Neuronal stem cell (in vitro differentiated cells): ENCODE measurements around the gene FBXW11.

Experiments
- DNase-seq: peaks from one replicate; pipeline ENCODE4 v3.0.0-alpha.2; 2013; ENCODE audit warnings: low spot score
- H2AFZ ChIP-seq: one replicate; pipeline ENCODE4 v1.6.1; 2013; ENCODE audit warnings: mild to moderate bottlenecking, low read length, inconsistent platforms
- H2AK5ac ChIP-seq: 2 replicates; pipeline ENCODE4 v1.6.1; 2013; ENCODE audit warnings: low read depth, mild to moderate bottlenecking, inconsistent platforms, low read length, moderate library complexity, mixed read lengths
- H2BK120ac ChIP-seq: 2 replicates; pipeline ENCODE4 v1.6.1; 2013; ENCODE audit warnings: low read depth, mild to moderate bottlenecking, inconsistent platforms, low read length, moderate library complexity, mixed read lengths
- H2BK12ac ChIP-seq: one replicate; pipeline ENCODE4 v1.6.1; 2013; ENCODE audit warnings: low read length, inconsistent platforms
- H2BK15ac ChIP-seq: 2 replicates; pipeline ENCODE4 v1.6.1; 2013; ENCODE audit warnings: mild to moderate bottlenecking, low read length, inconsistent platforms, mixed read lengths
- H2BK5ac ChIP-seq: one replicate; pipeline ENCODE4 v1.6.1; 2013; ENCODE audit warnings: inconsistent platforms, mild to moderate bottlenecking, low read length, moderate library complexity
- H3K14ac ChIP-seq: one replicate; pipeline ENCODE4 v1.6.1; 2013; ENCODE audit warnings: low read length, inconsistent platforms
- H3K18ac ChIP-seq: 2 replicates; pipeline ENCODE4 v1.6.1; 2013; ENCODE audit warnings: low read length, inconsistent platforms
- H3K23ac ChIP-seq: 2 replicates; pipeline ENCODE4 v1.6.1; 2013; ENCODE audit warnings: low read depth, mild to moderate bottlenecking, mixed read lengths, low read length, inconsistent platforms; ENCODE audit not compliant: poor library complexity
- H3K27ac ChIP-seq: replicated peaks from 3 replicates; pipeline ENCODE4 v1.5.1; 2013; ENCODE audit warnings: low read length, inconsistent platforms
- H3K27me3 ChIP-seq, 3 experiments: 2 replicates each; pipeline ENCODE4 v1.6.1; 2013; ENCODE audit warnings: low read length in 3 of 3, mild to moderate bottlenecking in 2 of 3, inconsistent platforms in 1 of 3, low read depth in 1 of 3, mixed read lengths in 1 of 3, moderate library complexity in 1 of 3; ENCODE audit not compliant: control insufficient read depth in 3 of 3, insufficient read depth in 3 of 3
- H3K36me3 ChIP-seq, 2 donors: replicated peaks in 1 of 2; 2 replicates each; pipeline ENCODE4 v1.6.1; 2013; ENCODE audit warnings: low read length in 2 of 2; ENCODE audit not compliant: control insufficient read depth in 2 of 2, insufficient read depth in 2 of 2
- H3K4ac ChIP-seq: 2 replicates; pipeline ENCODE4 v1.6.1; 2013; ENCODE audit warnings: inconsistent platforms, mild to moderate bottlenecking, low read length, moderate library complexity
- H3K4me1 ChIP-seq, 2 donors: 1 replicate in 1 of 2; 2 replicates in 1 of 2; pipeline ENCODE4 v1.6.1; 2013; ENCODE audit warnings: low read length in 2 of 2, low read depth in 1 of 2; ENCODE audit not compliant: control insufficient read depth in 2 of 2, insufficient read depth in 1 of 2
- H3K4me2 ChIP-seq: one replicate; pipeline ENCODE4 v1.6.1; 2013; ENCODE audit warnings: mild to moderate bottlenecking, low read length, inconsistent platforms; ENCODE audit not compliant: insufficient read depth, poor library complexity, severe bottlenecking
- H3K4me3 ChIP-seq, 2 donors: 2 replicates each; pipeline ENCODE4 v1.5.1; 2013; ENCODE audit warnings: low read length in 2 of 2, mild to moderate bottlenecking in 2 of 2, inconsistent platforms in 1 of 2, moderate library complexity in 1 of 2
- H3K79me1 ChIP-seq: one replicate; pipeline ENCODE4 v1.6.1; 2013; ENCODE audit warnings: low read depth, mild to moderate bottlenecking, inconsistent platforms, low read length, moderate library complexity
- H3K9ac ChIP-seq: one replicate; pipeline ENCODE4 v1.6.1; 2013; ENCODE audit warnings: mild to moderate bottlenecking, low read depth, low read length, inconsistent platforms; ENCODE audit not compliant: poor library complexity
- H3K9me3 ChIP-seq, 2 donors: replicated peaks in 1 of 2; 2 replicates each; pipeline versions ENCODE3 to v1.6.1; 2013; ENCODE audit warnings: low read length in 2 of 2, mild to moderate bottlenecking in 2 of 2, inconsistent platforms in 1 of 2, low read depth in 1 of 2, mixed read lengths in 1 of 2, moderate library complexity in 1 of 2; ENCODE audit not compliant: control insufficient read depth in 2 of 2, insufficient read depth in 1 of 2
- H4K8ac ChIP-seq: one replicate; pipeline ENCODE4 v1.6.1; 2013; ENCODE audit warnings: low read depth, mild to moderate bottlenecking, inconsistent platforms, low read length, moderate library complexity
- H4K91ac ChIP-seq: one replicate; pipeline ENCODE4 v1.6.1; 2013; ENCODE audit warnings: low read length, low read depth, mild to moderate bottlenecking, inconsistent platforms; ENCODE audit not compliant: poor library complexity
- WGBS, 2 donors: extraction: QIAGEN DNeasy Blood & Tissue Kit; methylation state at CpG; one replicate each; pipeline ENCODE4 v1.1.7; 2013; ENCODE audit warnings: missing lambda C conversion rate in 2 of 2, mixed read lengths in 1 of 2; ENCODE audit not compliant: insufficient read length in 2 of 2, insufficient replicate concordance in 1 of 2; ENCODE audit errors: extremely low coverage in 2 of 2; 5-methylcytosine and 5-hydroxymethylcytosine counted together

FBXW11 gene

DNA sequence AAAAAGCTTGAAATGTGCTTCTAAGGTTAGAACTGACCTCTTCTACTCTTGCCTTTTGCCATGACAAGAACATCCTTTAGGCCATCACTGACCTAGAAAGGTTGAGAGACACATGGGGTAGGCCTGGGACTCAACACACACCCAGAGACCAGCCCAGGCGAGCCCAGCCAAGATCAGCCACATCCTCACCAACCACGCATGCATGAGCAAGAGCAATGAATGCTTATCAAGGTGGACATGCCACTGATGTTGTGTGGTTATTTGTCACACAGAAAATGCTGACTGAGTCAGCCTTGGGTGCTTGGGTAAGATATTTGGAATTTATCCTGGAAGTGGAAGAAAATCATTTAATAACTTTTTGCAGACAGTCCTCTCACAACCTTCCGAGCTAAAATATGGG lies 181.4 kb downstream of the FBXW11 start:
- no peak overlapping the region for H3K4me2 ChIP-seq
- no peak overlapping the region for H3K27ac ChIP-seq
- no peak overlapping the region for H2BK15ac ChIP-seq
- no peak overlapping the region for H4K91ac ChIP-seq
- no peak overlapping the region for H3K18ac ChIP-seq
- H2BK5ac ChIP-seq = no peak overlapping the region
- no peak overlapping the region for H3K9ac ChIP-seq
- no peak overlapping the region for H3K23ac ChIP-seq
- H3K27me3 ChIP-seq = no peaks in the 10 kb centered on the region
- WGBS, 2 donors = no CpG with 5 or more reads among the region's 3 CpGs
- H3K79me1 ChIP-seq = no peaks in the 10 kb centered on the region
- no peaks in the 10 kb centered on the region for H3K9me3 ChIP-seq
- H2BK120ac ChIP-seq = no peak overlapping the region
- no peak overlapping the region for H2AFZ ChIP-seq
- no peak overlapping the region for H3K14ac ChIP-seq
- no peak for DNase-seq
- H3K4me1 ChIP-seq = no peaks in the 10 kb centered on the region
- no peak overlapping the region for H3K4ac ChIP-seq
- H3K36me3 ChIP-seq = no peaks in the 10 kb centered on the region
- H2AK5ac ChIP-seq = no peak overlapping the region
- H4K8ac ChIP-seq = no peak overlapping the region
- no peak overlapping the region for H3K4me3 ChIP-seq
- no peak overlapping the region for H2BK12ac ChIP-seq

- H2BK5ac ChIP-seq = no peak overlapping the region
- DNase-seq = no peak
- H2BK12ac ChIP-seq = no peak overlapping the region
Measured at GRCh38 chr5:171823269-171823668, 183.2 kb downstream of the FBXW11 start.

DNA sequence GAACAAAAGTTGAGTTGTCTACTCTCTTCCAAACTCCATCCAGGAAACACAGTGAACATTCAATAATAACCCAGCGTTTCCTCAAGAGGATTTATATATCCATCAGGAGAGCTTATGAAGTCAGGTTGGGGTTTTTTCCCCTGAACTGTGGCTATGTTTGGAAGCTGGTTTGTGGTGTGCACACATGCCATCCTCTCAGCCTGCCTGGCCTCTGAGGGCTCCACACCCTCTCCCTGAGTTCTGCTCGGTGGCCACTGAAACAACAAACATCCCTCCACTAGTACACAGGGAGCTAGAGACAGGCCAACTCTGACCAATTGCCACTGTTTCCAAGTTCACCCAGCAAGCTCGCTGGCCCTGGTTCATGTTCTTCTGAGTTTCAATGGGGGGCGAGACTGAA lies 185.2 kb downstream of the FBXW11 start:
- Histone ChIP-seq H3K36me3 (no peaks in the 10 kb centered on the region), H3K9ac (no peak overlapping the region), H3K9me3 (no peaks in the 10 kb centered on the region), H2BK5ac (no peak overlapping the region), H2BK120ac (no peak overlapping the region), H3K18ac (no peak overlapping the region), H2BK12ac (no peak overlapping the region), H2BK15ac (no peak overlapping the region), H3K27ac (no peak overlapping the region), H3K79me1 (no peaks in the 10 kb centered on the region), H3K27me3 (peaks cover 0 to 11% (median 0%) of the 10 kb centered on the region in 3 experiments), H3K14ac (no peak overlapping the region), H4K91ac (no peak overlapping the region), H3K4ac (no peak overlapping the region), H2AK5ac (no peak overlapping the region), H3K4me3 (no peak overlapping the region), H2AFZ (no peak overlapping the region), H4K8ac (no peak overlapping the region), H3K4me2 (no peak overlapping the region), H3K4me1 (no peaks in the 10 kb centered on the region), H3K23ac (no peak overlapping the region)
- DNase-seq = no peak
- no CpG with 5 or more reads among the region's 4 CpGs for WGBS, 2 donors

More at GRCh38 chr5:171823269-171823668, 183.2 kb downstream of the FBXW11 start:
- no CpG with 5 or more reads among the region's 5 CpGs for WGBS, 2 donors
- Histone ChIP-seq H2BK15ac (no peak overlapping the region), H2AK5ac (no peak overlapping the region), H3K4ac (no peak overlapping the region), H2AFZ (no peak overlapping the region), H4K91ac (no peak overlapping the region), H3K4me2 (no peak overlapping the region), H2BK120ac (no peak overlapping the region), H3K4me3 (no peak overlapping the region), H3K27ac (no peak overlapping the region), H3K9ac (no peak overlapping the region), H3K79me1 (no peaks in the 10 kb centered on the region), H3K27me3 (no peaks in the 10 kb centered on the region), H3K14ac (no peak overlapping the region), H3K36me3 (no peaks in the 10 kb centered on the region), H3K9me3 (no peaks in the 10 kb centered on the region), H3K23ac (no peak overlapping the region), H4K8ac (no peak overlapping the region), H3K4me1 (no peaks in the 10 kb centered on the region), H3K18ac (no peak overlapping the region)

GRCh38 chr5:171820561-171820960 lies 185.9 kb downstream of the FBXW11 start:
- Histone ChIP-seq H3K4me1 (no peaks in the 10 kb centered on the region), H3K18ac (peak overlapping the region; percentile 1), H3K9me3 (no peaks in the 10 kb centered on the region), H2BK15ac (no peak overlapping the region), H2BK120ac (no peak overlapping the region), H2AFZ (no peak overlapping the region), H3K4me3 (no peak overlapping the region), H4K91ac (no peak overlapping the region), H3K27ac (no peak overlapping the region), H3K36me3 (no peaks in the 10 kb centered on the region), H2AK5ac (no peak overlapping the region), H3K14ac (no peak overlapping the region), H3K23ac (no peak overlapping the region), H3K27me3 (peaks cover 0 to 11% (median 0%) of the 10 kb centered on the region in 3 experiments), H3K9ac (no peak overlapping the region), H2BK12ac (no peak overlapping the region), H3K4ac (no peak overlapping the region), H2BK5ac (no peak overlapping the region), H3K4me2 (no peak overlapping the region), H3K79me1 (no peaks in the 10 kb centered on the region), H4K8ac (no peak overlapping the region)
- no peak for DNase-seq
- WGBS, 2 donors = no CpG with 5 or more reads among the region's 11 CpGs
